Dermis microvascular lymphatic vessel endothelial cell (primary cell): Measurements from ENCODE around the gene RIPPLY3. TPM values are rescaled to one million over a fixed set of nuclear protein-coding genes. Genes with fewer than 3 reads are reported as not detected.
A peak's percentile ranks its signal among the peaks of the same experiment; 100 is the strongest.
"Not testable (repeated sequence)": the region's sequence is repeated elsewhere in the genome, so short reads cannot be mapped to it uniquely, and the experiment has no call there.

Source experiments
- DNase-seq, 2 donors: peaks; one replicate each; pipeline versions ENCODE4 v3.0.0 to v3.0.0-alpha.2; 2010; ENCODE audit warnings: low read depth in 2 of 2
- total RNA-seq: library from RNA; depleted of rRNA; stranded (reverse); fragments of >200 nt; gene quantifications from 2 replicates; pipeline ENCODE4 v1.2.1, GENCODE V29; 2014

Gene RIPPLY3
- total RNA-seq, 1 donor from 2014 or later: under 0.01 TPM

DNA sequence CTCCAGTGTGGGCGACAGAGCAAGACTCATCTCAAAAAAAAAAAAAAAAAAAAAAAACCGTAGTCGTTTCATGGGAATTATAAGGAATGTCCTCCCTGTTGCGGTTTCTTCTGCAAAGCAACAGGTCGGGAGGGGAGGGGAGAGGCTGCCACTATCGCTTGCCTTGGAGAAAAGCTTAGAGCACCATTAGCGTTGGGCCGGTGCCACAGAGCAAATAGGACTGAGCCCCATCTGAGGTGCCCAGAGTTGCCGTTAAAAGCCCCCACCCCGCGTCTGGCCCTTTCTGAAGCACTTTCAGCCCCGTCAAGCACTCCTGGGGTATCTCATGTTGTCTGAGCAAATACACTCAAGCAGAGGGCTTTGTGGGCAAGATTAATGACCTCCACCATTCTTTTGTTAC, 2.2 kb downstream of the RIPPLY3 start:
- no peak for DNase-seq

DNA sequence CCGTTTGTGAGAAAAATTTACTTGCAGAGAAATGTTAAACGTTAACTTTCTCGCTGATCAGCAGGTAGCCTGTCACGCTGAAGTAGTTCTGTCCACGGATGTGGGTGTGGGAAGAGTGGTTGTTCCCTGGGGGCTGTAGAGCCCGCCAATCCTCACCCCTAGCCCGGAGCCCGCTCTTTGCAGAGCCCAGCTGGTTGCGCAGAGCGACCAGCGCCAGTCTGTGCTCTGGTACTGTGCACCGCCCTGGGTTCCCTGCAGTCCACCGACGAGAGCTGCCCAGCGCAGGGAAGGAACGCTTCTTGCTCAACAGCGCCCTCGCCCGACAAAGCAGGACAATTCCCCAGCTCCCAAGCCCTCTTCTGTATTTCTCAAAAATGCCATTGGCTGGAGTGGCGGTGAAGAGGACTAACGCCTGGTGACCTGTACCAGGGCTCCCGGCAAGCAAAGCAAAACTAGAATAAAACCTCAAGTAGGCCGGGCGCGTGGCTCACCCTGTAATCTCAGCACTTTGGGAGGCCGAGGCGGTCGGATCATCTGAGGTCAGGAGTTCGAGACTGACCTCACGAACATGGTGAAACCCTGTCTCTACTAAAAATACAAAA, 3.3 kb downstream of the RIPPLY3 start:
- DNase-seq: peak; percentile 74 to 87

DNA sequence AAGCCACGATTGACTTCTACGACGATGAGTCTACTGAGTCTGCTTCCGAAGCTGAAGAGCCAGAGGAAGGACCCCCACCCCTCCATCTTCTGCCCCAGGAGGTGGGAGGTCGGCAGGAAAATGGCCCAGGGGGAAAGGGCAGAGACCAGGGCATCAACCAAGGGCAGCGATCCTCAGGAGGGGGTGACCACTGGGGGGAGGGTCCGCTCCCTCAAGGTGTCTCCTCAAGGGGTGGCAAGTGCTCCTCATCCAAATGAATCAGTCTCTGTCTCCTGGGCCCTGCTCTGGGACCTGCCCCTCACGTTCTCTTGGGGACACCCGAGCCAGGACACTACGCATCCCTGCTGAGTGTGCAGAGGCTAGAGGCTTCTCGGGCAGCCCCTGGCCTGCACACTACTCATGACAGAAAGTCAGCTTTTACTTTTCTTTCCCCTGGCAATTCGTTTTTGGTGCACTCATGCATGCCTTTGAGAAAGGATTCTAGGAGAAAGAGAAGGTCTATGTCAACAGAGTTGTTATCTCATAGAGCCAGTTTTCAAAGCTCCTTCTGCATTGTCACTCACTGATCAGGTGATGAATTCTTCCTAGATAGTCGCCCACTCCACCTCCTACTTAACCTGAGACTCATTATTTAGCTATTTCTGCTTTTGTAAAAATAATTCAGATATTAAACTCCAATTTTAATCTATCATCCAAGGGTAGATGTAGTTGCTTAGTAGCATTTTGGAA, 11.6 kb downstream of the RIPPLY3 start:
- no peak for DNase-seq

DNA sequence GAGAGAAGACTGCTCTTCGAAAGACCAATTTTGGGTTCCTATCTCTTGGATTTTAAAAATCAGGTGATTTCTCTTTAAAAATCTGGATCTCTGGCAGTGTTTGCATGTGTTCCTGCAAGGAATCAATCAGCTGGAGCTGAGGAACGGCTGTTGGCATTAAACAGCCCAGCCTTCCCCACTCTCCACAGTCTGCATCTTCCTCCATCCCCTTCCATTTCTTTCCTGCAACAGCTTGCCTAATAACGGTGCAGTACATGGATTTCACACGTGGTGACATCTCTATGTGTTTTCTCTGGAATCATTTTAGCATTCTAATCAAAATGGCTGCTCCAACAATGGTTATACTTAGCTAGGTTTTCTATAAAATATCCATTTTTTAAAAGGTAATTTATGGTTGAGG, 20.0 kb downstream of the RIPPLY3 start:
- DNase-seq: no peak

DNA sequence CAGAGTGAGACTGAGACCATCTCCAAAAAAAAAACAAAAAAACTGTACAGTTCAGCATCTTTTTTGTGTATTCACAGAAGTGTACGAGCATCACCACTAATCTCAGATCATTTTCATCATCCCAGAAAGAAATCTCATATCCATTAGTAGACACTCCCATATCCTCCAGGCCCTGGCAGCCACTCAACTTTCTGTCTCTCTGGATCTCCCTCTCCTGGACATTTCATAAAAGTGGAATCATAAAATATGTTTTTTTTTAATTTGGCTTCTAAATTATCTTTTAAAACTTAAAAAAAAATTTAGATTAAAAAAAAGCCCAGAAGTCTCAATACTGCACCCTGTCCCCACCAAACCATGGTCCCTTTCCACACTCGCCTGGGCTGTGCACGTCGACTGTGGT, 22.1 kb downstream of the RIPPLY3 start:
- no peak for DNase-seq

DNA sequence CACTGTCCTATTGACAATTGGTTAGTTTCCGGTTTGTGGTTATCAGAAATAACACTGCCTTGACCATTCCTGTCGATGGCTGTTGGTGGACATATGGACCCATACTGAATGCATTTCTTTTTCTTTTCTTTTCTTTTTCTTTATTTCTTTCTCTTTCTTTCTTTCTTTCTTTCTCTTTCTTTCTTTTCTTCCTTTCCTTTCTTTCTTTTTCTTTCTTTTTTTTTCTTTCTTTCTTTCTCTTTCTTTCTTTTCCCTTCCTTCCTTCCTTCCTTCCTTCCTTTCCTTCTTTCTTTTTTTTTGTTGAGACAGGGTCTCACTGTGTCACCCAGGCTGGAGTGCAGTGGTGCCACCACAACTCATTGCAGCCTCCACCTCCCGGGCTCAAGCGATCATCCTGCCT, 24.4 kb downstream of the RIPPLY3 start:
- no peak for DNase-seq

DNA sequence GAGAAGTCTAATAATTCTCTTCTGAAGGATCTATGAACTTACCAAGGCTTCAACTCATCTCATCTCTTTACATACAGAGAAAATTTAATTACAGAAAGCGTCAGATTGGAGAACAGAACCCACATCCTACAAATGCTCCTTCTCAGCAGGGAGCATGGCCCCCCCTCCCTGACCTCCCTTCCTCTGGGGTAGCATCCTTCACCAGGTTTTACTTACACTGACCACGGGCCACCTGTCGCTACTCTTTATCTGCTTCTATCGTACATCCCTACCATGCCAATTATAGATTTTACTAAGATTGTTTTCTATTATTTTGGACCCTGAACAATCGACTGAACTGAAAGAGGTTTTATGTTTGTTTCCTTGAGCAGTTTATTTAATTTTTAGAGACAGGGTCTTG, 25.8 kb downstream of the RIPPLY3 start:
- DNase-seq: no peak

DNA sequence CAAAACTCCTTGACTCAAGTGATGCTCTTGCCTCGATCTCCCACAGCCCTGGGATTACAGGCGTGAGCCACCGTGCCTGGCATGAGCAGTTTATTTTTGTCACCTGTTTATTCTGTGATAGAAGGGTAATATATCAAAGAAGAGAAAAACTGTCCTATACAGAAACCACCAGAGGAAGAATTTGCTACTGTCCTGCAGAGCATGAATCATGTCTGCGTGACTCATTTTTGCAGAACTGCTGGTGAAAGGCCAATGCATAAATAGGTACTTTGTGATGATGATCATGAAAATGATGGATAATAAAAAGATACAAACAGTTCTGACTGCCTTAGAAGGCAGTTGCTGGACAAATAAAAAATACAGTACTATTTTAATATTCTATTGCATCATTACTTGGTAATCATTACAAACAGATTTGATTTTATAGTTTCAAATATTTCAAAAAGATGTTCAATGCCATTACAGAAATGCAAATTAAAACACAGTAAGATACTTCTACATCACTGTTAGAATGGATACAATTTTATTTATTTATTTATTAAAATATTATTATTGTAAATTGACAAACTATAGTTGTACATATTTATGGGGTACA, 26.5 kb downstream of the RIPPLY3 start:
- peak in 1 of 2 donors; percentile 41 for DNase-seq

DNA sequence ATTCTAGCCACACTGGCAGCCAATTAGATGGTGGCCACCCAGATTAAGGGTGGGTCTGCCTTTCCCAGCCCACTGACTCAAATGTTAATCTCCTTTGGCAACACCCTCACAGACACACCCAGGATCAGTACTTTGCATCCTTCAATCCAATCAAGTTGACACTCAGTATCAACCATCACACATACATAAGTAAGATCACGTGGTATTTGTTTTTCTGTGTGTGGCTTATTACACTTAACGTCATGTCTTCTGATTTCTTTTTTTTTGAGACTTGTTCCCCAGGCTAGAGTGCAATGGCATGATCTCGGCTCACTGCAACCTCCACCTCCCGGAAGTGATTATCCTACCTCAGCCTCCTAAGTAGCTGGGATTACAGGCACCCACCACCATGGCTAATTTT, 27.9 kb downstream of the RIPPLY3 start:
- not testable (repeated sequence) for DNase-seq

DNA sequence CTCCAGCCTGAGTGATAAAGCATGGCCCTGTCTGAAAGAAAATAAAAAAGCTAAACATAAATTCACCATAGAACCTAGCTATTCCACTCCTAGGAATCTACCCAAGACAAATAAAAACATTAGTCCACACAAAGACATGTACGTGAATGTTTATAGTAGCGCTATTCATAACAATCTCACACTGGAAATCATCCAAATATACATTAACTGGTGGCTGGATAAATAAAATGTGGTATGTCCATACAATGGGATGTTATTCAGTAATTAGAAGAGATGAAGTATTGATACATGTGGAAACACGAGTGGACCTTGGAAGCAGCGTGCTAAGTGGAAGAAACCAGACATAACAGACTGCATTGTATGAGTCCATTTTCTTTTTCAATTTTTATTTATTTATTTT, 29.7 kb downstream of the RIPPLY3 start:
- no peak for DNase-seq

DNA sequence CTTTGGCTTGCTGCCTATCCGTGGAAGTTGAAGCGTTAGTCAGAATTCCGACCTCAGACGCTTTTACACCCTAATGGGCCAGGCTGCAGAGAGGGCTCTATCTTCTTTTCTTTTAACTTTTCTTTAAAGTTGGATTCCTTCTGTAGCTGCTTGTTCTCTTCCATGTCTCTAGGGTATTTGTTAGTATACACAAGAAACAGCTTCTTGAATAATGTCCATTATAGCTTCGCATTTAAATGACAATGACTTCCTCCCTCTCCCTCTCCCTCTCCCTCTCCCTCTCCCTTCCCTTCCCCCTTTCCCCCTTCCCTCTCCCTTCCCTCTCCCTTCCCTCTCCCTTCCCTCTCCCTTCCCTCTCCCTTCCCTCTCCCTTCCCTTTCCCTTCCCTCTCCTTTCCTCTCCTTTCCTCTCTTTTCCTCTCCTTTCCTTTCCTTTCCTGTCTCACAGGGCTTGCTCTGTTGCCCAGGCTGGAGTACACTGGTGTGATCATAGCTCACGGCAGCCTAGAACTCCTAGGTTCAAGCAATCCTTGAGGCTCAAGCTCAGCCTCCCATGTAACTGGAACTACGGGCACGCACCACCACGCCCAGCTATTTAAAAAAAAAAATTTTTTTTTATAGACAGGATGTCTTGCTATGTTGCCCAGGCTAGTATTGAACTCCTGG, 33.0 kb downstream of the RIPPLY3 start:
- no peak for DNase-seq

DNA sequence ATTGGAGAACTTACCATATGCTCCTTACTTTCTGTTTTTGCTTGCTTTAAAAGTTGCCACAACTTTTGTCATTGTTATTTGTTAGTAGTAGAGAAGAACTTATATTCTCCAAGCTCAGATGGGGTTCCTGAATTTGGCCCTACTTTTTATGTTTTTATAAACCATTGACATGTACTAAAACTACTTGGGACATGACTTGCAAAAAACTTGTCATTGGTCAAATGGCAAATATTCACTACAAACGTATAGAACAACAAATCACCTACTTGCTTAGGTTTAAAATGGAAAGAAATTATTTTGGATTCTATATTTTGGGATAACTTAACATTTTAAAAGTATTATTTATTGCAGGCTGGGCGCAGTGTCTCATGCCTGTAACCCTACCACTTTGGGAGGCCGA, 33.7 kb downstream of the RIPPLY3 start:
- no peak for DNase-seq

DNA sequence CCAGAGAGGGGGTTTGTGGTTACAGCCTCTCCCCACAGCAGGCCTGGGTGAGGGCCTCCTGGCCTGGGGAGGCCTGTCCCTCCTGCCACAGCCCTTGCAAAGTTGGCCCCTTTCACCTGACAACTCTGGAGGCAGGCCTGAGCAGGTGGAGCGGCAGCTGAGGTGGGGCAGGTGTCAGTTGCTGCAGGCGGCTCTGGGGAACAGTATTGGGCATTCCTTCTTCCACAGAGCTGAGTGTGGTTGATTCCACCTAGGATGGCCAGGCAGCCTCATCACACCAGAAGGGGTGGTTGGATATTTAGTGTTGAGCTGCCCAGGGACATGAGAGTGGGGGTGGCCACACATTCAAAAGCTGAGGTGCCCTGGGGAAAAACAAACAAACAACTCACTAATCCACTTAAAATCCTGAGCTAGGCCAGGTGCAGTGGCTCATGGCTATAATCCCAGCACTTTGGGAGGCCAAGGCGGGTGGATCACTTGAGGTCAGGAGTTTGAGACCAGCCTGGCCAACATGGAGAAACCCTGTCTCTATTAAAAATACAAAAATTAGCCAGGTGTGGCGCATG, 35.3 kb downstream of the RIPPLY3 start:
- no peak for DNase-seq

DNA sequence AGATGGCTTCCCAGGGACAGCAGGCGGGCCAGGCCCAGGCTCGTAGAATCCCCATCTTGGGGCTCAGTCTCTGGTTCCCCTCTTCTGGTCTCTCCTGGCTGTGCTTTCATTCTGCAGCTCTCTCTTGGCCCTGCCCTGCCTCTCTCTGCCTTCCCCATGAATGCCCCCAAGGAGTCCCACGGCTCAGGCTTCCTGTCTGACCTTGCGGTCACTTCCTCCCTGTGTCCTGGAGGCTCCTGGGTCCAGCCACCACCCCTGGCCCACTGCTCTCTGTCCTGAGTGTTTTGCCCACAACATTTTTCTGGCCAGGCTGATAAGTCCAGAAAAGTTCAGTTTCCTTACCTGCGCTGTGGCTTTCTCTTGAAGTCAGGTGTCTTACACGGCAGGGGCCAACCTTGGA, 37.3 kb downstream of the RIPPLY3 start:
- DNase-seq: no peak

DNA sequence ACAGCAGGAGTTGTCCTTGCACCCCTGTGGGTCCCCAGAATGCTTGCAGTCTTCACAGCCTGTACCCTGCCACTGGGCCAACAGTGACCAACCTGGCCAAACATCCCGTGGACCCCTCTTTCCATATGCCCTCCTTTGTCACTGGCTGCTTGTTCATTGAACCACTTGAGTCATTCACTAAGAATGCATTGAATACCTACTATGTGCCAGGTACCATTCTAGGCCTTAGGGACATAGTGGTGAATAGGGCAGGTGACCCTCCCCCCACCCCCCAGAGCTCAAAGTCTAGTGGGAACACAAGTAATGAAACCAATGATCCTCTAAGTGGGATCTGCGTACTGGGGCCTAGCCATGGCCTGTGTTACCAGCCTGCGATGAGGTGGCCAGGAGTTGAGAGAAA, 38.1 kb downstream of the RIPPLY3 start:
- DNase-seq: no peak

DNA sequence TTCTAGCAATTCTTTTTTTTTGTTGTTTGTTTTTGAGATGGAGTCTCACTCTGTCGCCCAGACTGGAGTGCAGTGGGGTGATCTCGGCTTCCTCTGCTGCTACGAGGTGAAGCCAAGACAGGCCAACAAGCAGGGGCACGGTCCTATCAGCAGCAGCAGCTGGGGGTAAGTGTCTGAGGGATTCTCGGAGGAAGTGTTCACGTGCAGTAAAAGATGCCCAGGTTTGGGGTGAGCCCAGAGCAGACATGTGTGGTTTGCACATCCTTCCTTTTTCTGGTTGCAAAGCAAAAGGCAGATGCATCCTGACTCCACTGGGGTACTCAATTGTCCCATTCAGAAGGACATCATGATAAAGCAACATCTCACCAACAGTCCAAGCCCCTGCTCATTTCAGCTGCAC, 38.6 kb downstream of the RIPPLY3 start:
- DNase-seq: no peak

DNA sequence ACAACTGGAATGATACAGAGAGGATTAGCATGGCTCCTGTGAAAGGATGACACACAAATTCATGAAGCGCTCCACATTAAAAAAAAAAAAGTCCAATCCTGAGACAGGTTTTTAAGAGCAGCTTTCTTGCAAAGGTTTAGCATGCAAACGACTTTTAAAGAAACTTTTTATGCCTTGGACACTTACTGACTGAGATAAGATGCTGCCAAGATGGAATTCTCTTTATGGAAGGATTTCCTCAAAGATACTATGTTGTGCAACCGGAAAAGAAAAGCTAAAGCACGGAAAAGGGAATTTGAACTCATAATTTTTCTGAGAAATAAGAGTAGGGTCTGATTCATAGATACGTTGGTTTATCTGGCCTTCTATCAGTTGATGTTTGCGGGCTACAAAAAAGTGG, 39.1 kb downstream of the RIPPLY3 start:
- DNase-seq: no peak

DNA sequence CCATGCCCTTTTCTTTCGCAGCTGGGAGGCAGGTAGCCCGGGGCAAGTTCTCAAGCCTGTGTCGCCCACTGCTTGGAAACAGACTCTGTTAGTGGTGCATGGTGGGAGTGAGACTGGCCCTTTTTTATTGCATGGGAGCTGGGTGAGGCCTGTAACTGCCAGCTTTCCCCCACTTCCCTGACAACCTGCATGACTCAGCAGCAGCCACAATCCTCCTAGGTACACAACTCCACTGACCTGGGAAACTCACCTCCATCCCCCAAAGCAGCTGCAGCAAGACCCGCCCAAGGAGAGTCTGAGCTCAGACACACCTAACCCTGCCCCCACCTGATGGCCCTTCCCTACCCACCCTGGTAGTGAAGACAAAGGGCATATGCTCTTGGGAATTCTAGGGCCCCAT, 40.6 kb downstream of the RIPPLY3 start:
- no peak for DNase-seq

DNA sequence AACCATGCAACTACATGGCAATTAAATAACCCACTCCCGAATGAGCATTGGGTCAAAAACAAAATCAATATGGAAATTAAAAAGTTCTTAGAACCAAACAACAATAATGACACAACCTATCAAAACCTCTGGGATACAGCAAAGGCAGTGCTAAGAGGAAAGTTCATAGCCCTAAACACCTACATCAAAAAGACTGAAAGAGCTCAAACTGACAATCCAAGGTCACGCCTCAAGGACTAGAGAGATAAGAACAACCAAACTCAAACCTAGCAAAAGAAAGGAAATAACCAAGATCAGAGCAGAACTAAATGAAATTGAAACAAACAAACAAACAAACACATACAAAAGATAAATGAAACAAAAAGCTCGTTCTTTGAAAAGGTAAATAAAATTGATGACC, 43.2 kb downstream of the RIPPLY3 start:
- DNase-seq: not testable (repeated sequence)

DNA sequence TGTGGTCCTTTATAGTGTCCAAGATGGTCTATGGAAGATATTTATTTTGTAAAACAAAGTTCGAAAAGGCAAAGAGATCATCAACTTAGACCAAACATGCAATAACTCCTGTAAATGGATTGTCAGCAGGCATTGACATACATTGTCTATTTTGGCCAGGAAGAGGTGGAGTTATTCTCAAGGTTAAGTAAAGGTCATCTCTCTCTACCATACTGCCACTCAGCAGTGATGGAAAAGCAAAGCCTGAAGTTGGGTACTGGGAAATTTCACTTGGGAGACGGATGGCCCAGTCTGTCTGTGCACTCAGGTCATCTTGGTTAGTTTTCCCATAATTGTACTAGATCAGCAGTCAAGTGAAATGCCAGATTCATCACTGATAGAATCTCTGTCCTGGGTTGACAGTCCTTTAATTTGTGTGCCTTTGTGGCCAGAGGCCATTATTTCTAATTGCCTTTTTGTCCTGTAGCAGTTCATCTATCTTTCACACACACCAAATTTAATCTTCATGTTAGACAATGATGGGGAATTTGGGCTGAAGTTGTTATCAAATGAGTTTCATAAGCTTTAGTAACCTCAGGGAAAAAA, 48.9 kb downstream of the RIPPLY3 start:
- no peak for DNase-seq

DNA sequence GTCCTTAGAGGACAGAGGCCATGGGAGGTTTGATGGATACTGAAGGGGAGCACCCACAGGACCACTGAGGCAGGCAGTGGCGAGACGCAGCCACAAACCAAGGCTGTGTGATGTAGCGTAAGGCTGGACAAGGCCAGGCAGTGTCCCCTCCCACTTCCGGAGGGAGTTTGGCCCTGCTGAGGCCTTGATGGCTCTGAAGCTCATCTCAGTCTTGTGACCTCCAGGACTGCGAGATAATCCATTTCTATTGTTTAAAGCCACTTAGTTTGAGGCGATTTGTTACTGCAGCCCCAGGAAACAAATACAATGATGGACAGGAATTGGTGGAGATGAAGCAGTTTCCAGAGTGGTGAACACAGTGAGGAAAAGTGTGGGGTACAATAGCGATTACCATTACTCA, 51.1 kb downstream of the RIPPLY3 start:
- no peak for DNase-seq

DNA sequence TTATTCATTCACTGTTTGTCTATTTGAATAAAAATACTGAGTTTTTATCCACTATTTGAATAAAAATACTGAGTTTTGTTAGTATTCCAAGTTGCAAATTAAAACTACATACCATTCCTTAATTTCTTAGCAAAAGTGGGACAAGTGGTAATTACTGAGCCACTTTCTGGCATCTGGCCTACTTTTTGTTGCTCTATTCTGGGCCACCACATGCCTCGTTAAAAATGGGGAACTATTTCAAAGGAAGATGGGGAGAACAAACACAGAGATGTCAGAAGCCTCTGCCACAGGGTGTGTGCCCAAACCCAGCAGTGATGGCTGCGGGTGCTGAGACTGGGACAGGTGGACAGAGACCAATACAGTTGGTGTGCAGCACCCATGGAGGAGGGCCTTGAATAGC, 51.8 kb downstream of the RIPPLY3 start:
- DNase-seq: no peak
